H1 (cell line): Measurements from ENCODE around the gene THBD. TPM values are rescaled to one million over a fixed set of nuclear protein-coding genes. Genes with fewer than 3 reads are reported as not detected.

Experiments
- CTCF ChIA-PET: fragments of 300-600 bp; sonication (Branson Sonifier 250); formaldehyde crosslinking; loops from one replicate; lab custom pipeline; 2021; ENCODE audit not compliant: partially characterized antibody; lab: Charles Lee
- POLR2A ChIA-PET: fragments of 300-600 bp; sonication (Branson Sonifier 250); formaldehyde crosslinking; loops from one replicate; lab custom pipeline; 2021; ENCODE audit warnings: inconsistent platforms; ENCODE audit not compliant: partially characterized antibody; lab: Charles Lee
- DNase-seq, 2 experiments: peaks; one replicate each; pipeline versions ENCODE4 v3.0.0 to v3.0.0-alpha.2; 2010 to 2022; ENCODE audit warnings: low spot score in 2 of 2, low read depth in 1 of 2, mixed read lengths in 1 of 2
- FAIRE-seq: peaks from 2 replicates; lab custom pipeline; 2011; peaks lifted over from hg19 to GRCh38; lab: Jason Lieb, UNC
- H2AFZ ChIP-seq: 2 replicates; pipeline ENCODE4 v1.8.1; 2012; ENCODE audit warnings: low read length, inconsistent platforms
- H2AK5ac ChIP-seq: 2 replicates; pipeline ENCODE4 v1.6.1; 2013; ENCODE audit warnings: low read depth, low read length
- H2BK120ac ChIP-seq: replicated peaks from 2 replicates; pipeline ENCODE3; 2013; ENCODE audit warnings: low read depth, low read length, inconsistent platforms
- H2BK12ac ChIP-seq: 2 replicates; pipeline ENCODE4 v1.6.1; 2013; ENCODE audit warnings: low read depth, low read length
- H2BK15ac ChIP-seq: 2 replicates; pipeline ENCODE4 v1.6.1; 2013; ENCODE audit warnings: low read length
- H2BK20ac ChIP-seq: 2 replicates; pipeline ENCODE4 v1.6.1; 2013; ENCODE audit warnings: low read length
- H2BK5ac ChIP-seq: 2 replicates; pipeline ENCODE4 v1.6.1; 2013; ENCODE audit warnings: low read depth, low read length
- H3K14ac ChIP-seq: 2 replicates; pipeline ENCODE4 v1.6.1; 2013; ENCODE audit warnings: inconsistent platforms; ENCODE audit not compliant: insufficient read length
- H3K18ac ChIP-seq: 2 replicates; pipeline ENCODE4 v1.6.1; 2013; ENCODE audit warnings: low read length; ENCODE audit errors: extremely low read depth
- H3K23ac ChIP-seq: 2 replicates; pipeline ENCODE4 v1.6.1; 2013; ENCODE audit warnings: inconsistent platforms; ENCODE audit not compliant: insufficient read length
- H3K23me2 ChIP-seq: 2 replicates; pipeline ENCODE4 v1.6.1; 2013; ENCODE audit warnings: low read depth, low read length
- H3K27ac ChIP-seq: 2 replicates; pipeline ENCODE4 v1.6.1; 2011; ENCODE audit warnings: low read depth, low read length, inconsistent platforms
- H3K27me3 ChIP-seq, 4 experiments: replicated peaks in 1 of 4; 1 replicate in 1 of 4; 2 replicates in 3 of 4; pipeline versions ENCODE4 v1.6.1 to v1.8.1; 2011 to 2013; ENCODE audit warnings: low read length in 3 of 4, mild to moderate bottlenecking in 3 of 4, inconsistent platforms in 2 of 4, mixed read lengths in 2 of 4, moderate library complexity in 1 of 4; ENCODE audit not compliant: control insufficient read depth in 3 of 4, insufficient read depth in 3 of 4; ENCODE audit errors: extremely low read depth in 1 of 4
- H3K36me3 ChIP-seq, 4 experiments: 2 replicates each; pipeline versions ENCODE4 v1.6.1 to v1.8.1; 2011 to 2013; ENCODE audit warnings: mild to moderate bottlenecking in 4 of 4, low read length in 3 of 4, moderate library complexity in 2 of 4, control low read depth in 1 of 4, inconsistent platforms in 1 of 4; ENCODE audit not compliant: insufficient read depth in 4 of 4, control insufficient read depth in 2 of 4
- H3K4ac ChIP-seq: replicated peaks from 2 replicates; pipeline ENCODE3; 2013; ENCODE audit warnings: low read length, low read depth, mixed read lengths, inconsistent platforms; ENCODE audit not compliant: insufficient read length
- H3K4me1 ChIP-seq, 4 experiments: replicated peaks in 1 of 4; 1 replicate in 1 of 4; 2 replicates in 3 of 4; pipeline versions ENCODE4 v1.6.1 to v1.8.1; 2011 to 2013; ENCODE audit warnings: low read length in 3 of 4, inconsistent platforms in 2 of 4, mixed read lengths in 1 of 4; ENCODE audit not compliant: insufficient read depth in 4 of 4, control insufficient read depth in 3 of 4
- H3K4me2 ChIP-seq, 2 experiments: 2 replicates each; pipeline versions ENCODE4 v1.6.1 to v1.8.1; 2011 to 2013; ENCODE audit warnings: low read depth in 2 of 2, low read length in 2 of 2, control low read depth in 1 of 2, inconsistent platforms in 1 of 2, mild to moderate bottlenecking in 1 of 2; ENCODE audit not compliant: insufficient read depth in 1 of 2
- H3K4me3 ChIP-seq, 4 experiments: fragments of 200-600, 300-600 bp in 1 of 4; sonication (generic), shearing (Covaris generic), sonication (Bioruptor Twin) in 1 of 4; 2 replicates each; pipeline versions ENCODE4 v1.5.1 to v1.8.1; 2011 to 2016; ENCODE audit warnings: low read length in 4 of 4, low read depth in 3 of 4, control low read depth in 2 of 4, inconsistent platforms in 2 of 4, mild to moderate bottlenecking in 2 of 4, mixed read lengths in 1 of 4, moderate library complexity in 1 of 4; ENCODE audit not compliant: insufficient read depth in 2 of 4; ENCODE audit errors: extremely low read depth in 1 of 4
- H3K56ac ChIP-seq: replicated peaks from 2 replicates; pipeline ENCODE3; 2013; ENCODE audit warnings: low read depth, mild to moderate bottlenecking, mixed read lengths, low read length, inconsistent platforms; ENCODE audit not compliant: insufficient read length
- H3K79me1 ChIP-seq: 2 replicates; pipeline ENCODE4 v1.6.1; 2013; ENCODE audit warnings: low read depth, low read length, control low read depth
- H3K79me2 ChIP-seq, 2 experiments: 2 replicates each; pipeline versions ENCODE4 v1.6.1 to v1.8.1; 2012 to 2013; ENCODE audit warnings: low read length in 2 of 2, mild to moderate bottlenecking in 2 of 2, inconsistent platforms in 1 of 2; ENCODE audit not compliant: insufficient read depth in 2 of 2, control insufficient read depth in 1 of 2
- H3K9ac ChIP-seq, 4 experiments: replicated peaks in 1 of 4; 1 replicate in 1 of 4; 2 replicates in 3 of 4; pipeline versions ENCODE4 v1.6.1 to v1.8.1; 2011 to 2013; ENCODE audit warnings: low read depth in 3 of 4, low read length in 3 of 4, control low read depth in 2 of 4, mild to moderate bottlenecking in 2 of 4, moderate library complexity in 2 of 4, inconsistent platforms in 1 of 4; ENCODE audit errors: extremely low read depth in 1 of 4
- H3K9me3 ChIP-seq, 2 experiments: 2 replicates each; pipeline versions ENCODE4 v1.6.1 to v1.8.1; 2012 to 2013; ENCODE audit warnings: mild to moderate bottlenecking in 2 of 2, moderate library complexity in 2 of 2, control low read depth in 1 of 2, inconsistent platforms in 1 of 2, low read depth in 1 of 2, low read length in 1 of 2, mixed read lengths in 1 of 2; ENCODE audit not compliant: insufficient read depth in 2 of 2
- H4K20me1 ChIP-seq, 2 experiments: replicated peaks in 1 of 2; 2 replicates each; pipeline versions ENCODE3 to v1.8.1; 2011 to 2013; ENCODE audit warnings: inconsistent platforms in 2 of 2, low read length in 2 of 2, mild to moderate bottlenecking in 1 of 2; ENCODE audit not compliant: insufficient read depth in 2 of 2, control insufficient read depth in 1 of 2
- H4K5ac ChIP-seq: 2 replicates; pipeline ENCODE4 v1.6.1; 2013; ENCODE audit warnings: low read length, low read depth, mixed read lengths, inconsistent platforms; ENCODE audit not compliant: insufficient read length
- H4K8ac ChIP-seq: 2 replicates; pipeline ENCODE4 v1.8.0; 2013; ENCODE audit warnings: mild to moderate bottlenecking, moderate library complexity, low read length, inconsistent platforms; ENCODE audit not compliant: insufficient read depth; ENCODE audit errors: extremely low read depth
- H4K91ac ChIP-seq: replicated peaks from 2 replicates; pipeline ENCODE3; 2013; ENCODE audit warnings: low read length, mixed read lengths, inconsistent platforms; ENCODE audit not compliant: insufficient read length
- BACH1 ChIP-seq: IDR thresholded peaks from 2 replicates; pipeline ENCODE4 v1.6.1; 2012; ENCODE audit warnings: low read length, improper control_type of control experiment
- EGR1 ChIP-seq: IDR thresholded peaks from 2 replicates; pipeline ENCODE4 v1.6.1; 2011; ENCODE audit warnings: low read depth, low read length, borderline replicate concordance
- SRF ChIP-seq: IDR thresholded peaks from 2 replicates; pipeline ENCODE4 v1.6.1; 2011; ENCODE audit warnings: mild to moderate bottlenecking, low read depth, low read length, moderate library complexity
- WGBS, 2 experiments: shearing (Covaris generic) in 1 of 2; methylation state at CpG; one replicate each; pipeline versions ENCODE4 v1.1.6 to v1.1.7; 2013 to 2015; ENCODE audit warnings: low lambda C conversion rate in 2 of 2, mixed read lengths in 2 of 2, inconsistent platforms in 1 of 2, low coverage in 1 of 2, missing lambda C conversion rate in 1 of 2; ENCODE audit not compliant: insufficient replicate concordance in 2 of 2, insufficient coverage in 1 of 2, insufficient read length in 1 of 2; ENCODE audit errors: extremely low coverage in 1 of 2, missing lambda C conversion rate in 1 of 2; 5-methylcytosine and 5-hydroxymethylcytosine counted together
- polyA plus RNA-seq, 7 experiments: library from polyadenylated mRNA; depleted of rRNA in 3 of 7; stranded (reverse) in 5 of 7; unstranded in 2 of 7; fragments of >200 nt in 5 of 7; fragments of 200-250 nt in 2 of 7; gene quantifications; 1 replicate in 5 of 7; 2 replicates in 1 of 7; 4 replicates in 1 of 7; pipeline versions ENCODE4 v1.2.1 to v1.2.3, GENCODE V29; 2011 to 2013; ENCODE audit warnings: missing spikeins in 2 of 7, mixed read lengths in 2 of 7
- total RNA-seq: library from RNA; stranded (reverse); fragmentation: NEBNext Ultra II Directional; extraction: Animal tissue kit (Norgen Biotek cat#: 25700); gene quantifications from 2 replicates; pipeline ENCODE4 v1.2.1, GENCODE V29; 2021
- TF ChIP-seq, protein P1 (sequence below), 3 experiments: IDR thresholded peaks; 1 replicate in 2 of 3; 2 replicates in 1 of 3; pipeline versions ENCODE4 v1.5.1 to v1.6.1; 2011; ENCODE audit warnings: low read length in 3 of 3, mild to moderate bottlenecking in 3 of 3, inconsistent platforms in 2 of 3, low read depth in 1 of 3, moderate library complexity in 1 of 3; ENCODE audit not compliant: insufficient read depth in 1 of 3; ENCODE audit errors: control extremely low read depth in 1 of 3
- TF ChIP-seq, protein P2 (sequence below): IDR thresholded peaks from 2 replicates; pipeline ENCODE4 v1.6.1; 2011; ENCODE audit warnings: low read length, improper control_type of control experiment

THBD gene
- total and polyA plus RNA-seq, 2 of the 8 experiments (the other 6 are each of a cell fraction or from before 2014, with no cell fraction given) = 0.21 to 0.43 TPM

- WGBS, 2 experiments = 75% methylated on average over 13 of the region's 13 CpGs; no CpG with 5 or more reads in 1 of the 2 experiments
- H4K5ac ChIP-seq = no peak overlapping the region
- POLR2A ChIA-PET = no interaction called here
- no peaks in the 10 kb centered on the region for H3K36me3 ChIP-seq
- H2BK12ac ChIP-seq = no peak overlapping the region
- no peak overlapping the region for H2AFZ ChIP-seq
- DNase-seq (no peak), FAIRE-seq (no peak)
- H3K4ac ChIP-seq = no peak overlapping the region
- H3K56ac ChIP-seq = no peak overlapping the region
- H3K4me1 ChIP-seq = peaks cover 6 to 15% (median 12%) of the 10 kb centered on the region in 4 experiments
- H2BK15ac ChIP-seq = no peak overlapping the region
- H2BK120ac ChIP-seq = no peak overlapping the region
- no peak overlapping the region for H2AK5ac ChIP-seq
- no peaks in the 10 kb centered on the region for H3K79me1 ChIP-seq
- H3K14ac ChIP-seq = no peak overlapping the region
- no peak overlapping the region for H3K9ac ChIP-seq
- peaks cover 31 to 61% (median 52%) of the 10 kb centered on the region in 4 experiments for H3K27me3 ChIP-seq
- peak overlapping the region; percentile 41; the same call in 1 of the 2 replicates for H4K8ac ChIP-seq
- peaks cover 28% of the 10 kb centered on the region for H3K23me2 ChIP-seq
- TF ChIP-seq EGR1 (no peak), SRF (no peak), BACH1 (no peak)
- TF ChIP-seq, protein P1, sequence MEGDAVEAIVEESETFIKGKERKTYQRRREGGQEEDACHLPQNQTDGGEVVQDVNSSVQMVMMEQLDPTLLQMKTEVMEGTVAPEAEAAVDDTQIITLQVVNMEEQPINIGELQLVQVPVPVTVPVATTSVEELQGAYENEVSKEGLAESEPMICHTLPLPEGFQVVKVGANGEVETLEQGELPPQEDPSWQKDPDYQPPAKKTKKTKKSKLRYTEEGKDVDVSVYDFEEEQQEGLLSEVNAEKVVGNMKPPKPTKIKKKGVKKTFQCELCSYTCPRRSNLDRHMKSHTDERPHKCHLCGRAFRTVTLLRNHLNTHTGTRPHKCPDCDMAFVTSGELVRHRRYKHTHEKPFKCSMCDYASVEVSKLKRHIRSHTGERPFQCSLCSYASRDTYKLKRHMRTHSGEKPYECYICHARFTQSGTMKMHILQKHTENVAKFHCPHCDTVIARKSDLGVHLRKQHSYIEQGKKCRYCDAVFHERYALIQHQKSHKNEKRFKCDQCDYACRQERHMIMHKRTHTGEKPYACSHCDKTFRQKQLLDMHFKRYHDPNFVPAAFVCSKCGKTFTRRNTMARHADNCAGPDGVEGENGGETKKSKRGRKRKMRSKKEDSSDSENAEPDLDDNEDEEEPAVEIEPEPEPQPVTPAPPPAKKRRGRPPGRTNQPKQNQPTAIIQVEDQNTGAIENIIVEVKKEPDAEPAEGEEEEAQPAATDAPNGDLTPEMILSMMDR (IDR thresholded peaks at IDR 0.05; ENCODE audit: control extremely low read depth in 1 of 3, insufficient read depth in 1 of 3, low read depth in 1 of 3, low read length in 3 of 3) = no peak
- TF ChIP-seq, protein P2, sequence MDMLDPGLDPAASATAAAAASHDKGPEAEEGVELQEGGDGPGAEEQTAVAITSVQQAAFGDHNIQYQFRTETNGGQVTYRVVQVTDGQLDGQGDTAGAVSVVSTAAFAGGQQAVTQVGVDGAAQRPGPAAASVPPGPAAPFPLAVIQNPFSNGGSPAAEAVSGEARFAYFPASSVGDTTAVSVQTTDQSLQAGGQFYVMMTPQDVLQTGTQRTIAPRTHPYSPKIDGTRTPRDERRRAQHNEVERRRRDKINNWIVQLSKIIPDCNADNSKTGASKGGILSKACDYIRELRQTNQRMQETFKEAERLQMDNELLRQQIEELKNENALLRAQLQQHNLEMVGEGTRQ = no peak
- H3K4me3 ChIP-seq = peak overlapping the region in 3 of 4 experiments; percentile 10 to 66 (median 23); a peak in 3 of 8 replicates
- H3K18ac ChIP-seq = peak overlapping the region; percentile 48; the same call in 1 of the 2 replicates
- no peak overlapping the region for H2BK5ac ChIP-seq
- no peak overlapping the region for H4K91ac ChIP-seq
- no peak overlapping the region for H2BK20ac ChIP-seq
- no peak overlapping the region for H3K23ac ChIP-seq
- H3K27ac ChIP-seq = no peak overlapping the region
- H4K20me1 ChIP-seq = peaks cover 0 to 5% of the 10 kb centered on the region in 2 experiments
- peak overlapping the region; percentile 70 to 98; a peak in 2 of 4 replicates for H3K4me2 ChIP-seq
- no peaks in the 10 kb centered on the region for H3K79me2 ChIP-seq
- CTCF ChIA-PET = interaction anchor here (0.6 to 5.0 kb wide), 7 partner anchors 17 to 1352 kb away, joined by 3 to 90 read pairs (median 4); no protein-coding TSS in a partner anchor
- no peaks in the 10 kb centered on the region for H3K9me3 ChIP-seq
Observed at GRCh38 chr20:23047001-23047737, 2.3 kb downstream of the THBD start.
